ENCODE measurements around the gene RBM33. TPM values are rescaled to one million over a fixed set of nuclear protein-coding genes. Genes with fewer than 3 reads are reported as not detected.

Gene RBM33
- total and polyA plus RNA-seq, 9 of the 15 experiments (the other 6 are each of a cell fraction or from before 2014, with no cell fraction given) = 4.4 to 80.7 (median 27.3) TPM

- TF ChIP-seq ZNF12 (CRISPR knock-in tag; IDR thresholded peaks at IDR 0.05) (0 out of 2 replicates have a peak, but pooled peaks have one; percentile 15), MYBL2 (IDR thresholded peaks at IDR 0.05; ENCODE audit: low read depth) (no peak), MYBL2 (CRISPR knock-in tag; IDR thresholded peaks at IDR 0.05; ENCODE audit: borderline replicate concordance) (no peak), SIRT6 (IDR thresholded peaks at IDR 0.05; ENCODE audit: low read depth, low read length) (no peak), TGIF2 (CRISPR knock-in tag; IDR thresholded peaks at IDR 0.05) (peak; percentile 81; the same call in 1 of the 2 replicates), SMAD4 (CRISPR knock-in tag; conservative IDR thresholded peaks at IDR 0.05) (0 out of 2 replicates have a peak, but pooled peaks have one; percentile 1), MBD1 (CRISPR knock-in tag; IDR thresholded peaks at IDR 0.05) (no peak), CREB3 (tag; conservative IDR thresholded peaks at IDR 0.05; ENCODE audit: low read depth) (peak; percentile 54; the same call in 1 of the 2 replicates), ETV5 (CRISPR knock-in tag; IDR thresholded peaks at IDR 0.05; ENCODE audit: low read depth) (0 out of 2 replicates have a peak, but pooled peaks have one; percentile 18), NEUROD1 (IDR thresholded peaks at IDR 0.05; ENCODE audit: borderline replicate concordance, low read depth, low read length, partially characterized antibody) (peak; percentile 10), ZKSCAN3 (CRISPR knock-in tag; IDR thresholded peaks at IDR 0.05) (no peak), HOMEZ (CRISPR knock-in tag; IDR thresholded peaks at IDR 0.05) (no peak), HMBOX1 (IDR thresholded peaks at IDR 0.05) (no peak), LARP7 (IDR thresholded peaks at IDR 0.05) (no peak), MAFG (tag; conservative IDR thresholded peaks at IDR 0.05) (0 out of 2 replicates have a peak, but pooled peaks have one; percentile 11), HBP1 (CRISPR knock-in tag; IDR thresholded peaks at IDR 0.05) (0 out of 2 replicates have a peak, but pooled peaks have one; percentile 6), FIP1L1 (IDR thresholded peaks at IDR 0.05; ENCODE audit: low read depth, low read length, poor library complexity, severe bottlenecking) (peak; percentile 10), HDAC2 (IDR thresholded peaks at IDR 0.05) (0 out of 2 replicates have a peak, but pooled peaks have one; percentile 19), NCOA6 (IDR thresholded peaks at IDR 0.05) (no peak)
Observed at GRCh38 chr7:155643804-155644177, 670 bp upstream of the RBM33 start (continued).

All from K562 (cell line).